Urothelium cell line (cell line): ENCODE results near the gene CELA2B.

Source experiments
- DNase-seq: peaks from one replicate; pipeline ENCODE4 v3.0.0; 2011; ENCODE audit warnings: low spot score, mixed read lengths
- FAIRE-seq: peaks from 2 replicates; lab custom pipeline; 2011; peaks lifted over from hg19 to GRCh38; lab: Jason Lieb, UNC

Gene CELA2B

DNA sequence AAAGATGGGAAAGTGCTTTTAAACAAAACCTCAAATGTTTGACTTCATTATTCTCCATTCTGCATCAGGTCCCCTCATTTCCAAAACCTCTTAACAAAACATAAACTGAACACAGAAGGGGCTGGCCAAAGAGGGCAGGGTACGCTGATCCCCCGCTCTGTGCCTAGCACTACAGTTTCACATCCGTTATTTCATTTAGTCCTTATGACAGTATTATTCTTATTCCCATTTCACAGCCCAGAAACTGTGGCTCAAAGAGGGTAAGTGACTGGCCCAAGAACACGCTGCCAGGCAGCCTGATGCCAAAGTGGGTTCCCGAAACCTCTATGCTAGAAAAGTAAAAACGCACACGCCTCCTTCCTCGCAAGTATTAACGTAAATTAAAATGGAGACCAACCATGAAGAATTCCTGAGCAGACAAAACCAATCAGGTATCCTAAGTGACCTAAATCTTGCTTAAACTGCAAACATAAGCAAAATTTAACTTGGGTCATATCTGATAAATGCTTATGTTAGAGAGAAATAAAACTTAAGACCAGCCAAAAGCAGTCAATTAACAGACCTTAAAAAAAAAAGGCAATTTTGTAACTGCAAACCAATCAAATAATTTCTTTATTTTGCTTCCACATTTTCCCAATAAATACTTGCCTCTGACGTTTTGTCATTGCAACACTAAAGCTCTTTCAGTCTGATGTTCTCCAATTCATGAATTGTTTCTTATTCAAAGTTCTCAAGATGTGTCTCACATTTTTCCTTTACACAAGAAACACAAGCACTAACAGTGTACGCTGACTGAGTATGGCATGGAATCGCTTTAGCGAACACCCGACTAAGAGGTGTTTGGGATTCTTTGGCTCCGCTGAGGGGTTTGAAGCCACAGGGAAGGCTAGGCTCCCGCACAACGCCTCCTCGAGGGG is 47.5 kb downstream of the CELA2B start:
- DNase-seq: no peak
- FAIRE-seq: no peak

DNA sequence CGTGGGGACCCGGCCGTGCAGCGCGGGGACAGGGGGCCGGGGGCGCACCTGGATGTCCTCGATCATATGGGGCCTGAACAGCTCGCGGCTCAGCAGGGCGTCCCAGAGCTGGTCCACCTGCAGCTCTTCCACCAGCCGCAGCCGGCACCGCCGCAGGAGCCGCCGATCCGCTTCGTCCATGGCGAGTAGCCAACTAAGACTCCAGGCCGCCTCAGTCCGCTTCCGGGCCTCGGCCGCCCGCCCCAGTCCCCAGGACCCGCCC is 48.0 kb downstream of the CELA2B start, which contains the start of gene CASP9:
Gene CASP9, minus strand, starts transcription at position 195 of the 262 bp plus-strand sequence. Its CDS starts 15 bp downstream, at position 180.
- DNase-seq: no peak
- no peak for FAIRE-seq

DNA sequence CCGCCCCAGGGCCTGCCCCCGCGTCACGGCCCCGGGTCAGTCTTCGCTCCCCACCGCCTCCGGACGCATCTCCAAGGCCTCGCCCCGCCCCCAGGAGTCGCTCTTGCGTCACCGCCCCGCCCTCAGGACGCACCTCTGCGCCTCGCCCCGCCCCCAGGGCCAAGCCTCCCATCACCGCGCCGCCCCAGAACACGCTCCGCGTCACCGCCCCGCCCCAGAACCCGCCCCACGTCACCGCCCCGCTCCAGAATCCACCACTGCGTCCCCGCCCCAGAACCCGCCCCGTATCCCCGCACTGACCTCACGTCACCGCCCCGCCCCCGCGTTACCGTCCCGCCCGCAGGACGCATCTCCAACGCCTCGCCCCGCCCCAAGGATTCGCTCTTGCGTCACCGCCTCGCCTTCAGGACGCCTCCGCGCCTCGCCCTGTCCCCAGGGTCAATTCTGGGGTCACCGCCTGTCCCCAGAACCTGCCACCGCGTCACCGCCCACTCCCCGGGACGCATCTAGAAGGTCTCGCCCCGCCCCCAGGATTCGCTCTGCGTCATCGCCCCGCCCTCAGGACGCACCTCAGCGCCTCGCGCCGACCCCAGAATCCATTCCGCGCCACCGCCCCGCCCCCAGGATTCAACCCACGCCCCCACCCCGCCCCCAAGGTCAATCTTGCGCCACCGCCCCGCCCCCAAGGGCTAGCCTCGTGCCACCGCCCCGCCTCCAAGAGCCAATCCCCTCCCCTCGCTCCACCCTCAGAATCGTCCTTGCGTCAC is 48.6 kb downstream of the CELA2B start:
- peak; percentile 88 for FAIRE-seq

DNA sequence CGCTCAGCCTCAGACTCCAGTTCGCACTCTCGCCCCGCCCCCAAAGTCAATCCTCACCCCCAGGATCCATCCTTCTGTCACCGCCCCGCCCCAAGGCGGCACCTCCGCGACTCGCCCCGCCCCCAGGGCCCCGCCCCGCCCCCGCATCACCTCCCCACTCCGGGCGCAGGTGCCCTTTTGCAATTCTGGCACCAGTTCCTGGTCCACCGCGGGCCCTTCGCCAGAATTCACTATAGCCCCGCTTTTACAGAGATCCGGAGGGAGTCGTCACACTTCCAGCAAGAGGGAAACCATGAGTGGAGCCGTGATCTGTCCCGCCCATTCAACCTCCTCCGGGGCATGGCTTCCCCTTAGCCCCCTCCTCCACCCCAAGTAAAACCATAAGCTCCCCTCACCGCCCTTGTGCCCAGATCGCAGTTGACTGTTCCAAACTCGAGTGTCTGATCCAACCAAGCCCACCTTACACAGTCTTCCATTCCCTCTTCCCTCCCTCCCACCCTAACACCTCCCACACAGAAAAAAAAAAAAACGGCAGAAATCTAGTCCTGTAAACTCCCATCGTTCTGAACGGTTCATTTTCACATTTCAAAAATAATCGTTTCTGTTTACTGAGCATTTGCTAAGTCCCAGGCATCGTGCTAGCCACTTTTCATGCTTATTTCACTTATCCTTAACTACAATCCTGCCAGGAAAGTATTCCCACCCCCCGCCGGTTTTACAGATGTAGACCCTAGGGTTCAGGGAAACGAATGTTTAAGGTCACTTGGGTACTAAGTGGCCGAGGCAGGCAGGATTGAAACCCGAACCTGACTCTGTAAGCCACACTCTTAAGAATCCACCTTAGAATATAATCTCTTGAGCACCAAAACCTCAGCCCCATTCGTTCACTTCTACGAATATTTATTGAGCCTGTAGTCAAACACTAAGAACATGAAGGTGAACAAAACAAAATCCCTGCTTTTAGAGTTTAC is 49.4 kb downstream of the CELA2B start:
- DNase-seq (no peak), FAIRE-seq (no peak)

More for the DNA sequence above, 48.6 kb downstream of the CELA2B start:
- peak; percentile 96 for DNase-seq

DNA sequence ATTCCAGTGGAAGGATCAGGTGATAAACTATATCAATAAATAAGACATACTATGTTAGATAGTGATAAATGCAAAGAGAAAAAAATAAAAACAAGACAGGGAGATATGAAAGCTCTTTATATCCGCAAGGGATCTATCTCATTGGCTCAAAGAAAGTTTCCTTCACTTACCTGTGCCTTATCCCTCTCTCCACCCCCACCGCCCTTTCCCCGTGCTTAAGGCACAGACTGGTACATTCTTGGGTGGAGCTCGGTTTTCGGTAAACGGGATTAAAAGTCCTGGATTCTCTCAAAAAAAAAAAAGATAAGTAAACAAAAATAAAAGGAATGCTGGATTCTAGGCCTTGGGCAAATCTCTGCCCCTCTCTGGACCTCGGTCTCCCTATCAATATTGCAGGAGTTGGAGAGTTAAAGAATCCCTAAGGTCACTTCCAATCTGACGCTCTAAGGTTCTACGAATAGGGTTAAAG is 50.2 kb downstream of the CELA2B start:
- FAIRE-seq (no peak), DNase-seq (no peak)

DNA sequence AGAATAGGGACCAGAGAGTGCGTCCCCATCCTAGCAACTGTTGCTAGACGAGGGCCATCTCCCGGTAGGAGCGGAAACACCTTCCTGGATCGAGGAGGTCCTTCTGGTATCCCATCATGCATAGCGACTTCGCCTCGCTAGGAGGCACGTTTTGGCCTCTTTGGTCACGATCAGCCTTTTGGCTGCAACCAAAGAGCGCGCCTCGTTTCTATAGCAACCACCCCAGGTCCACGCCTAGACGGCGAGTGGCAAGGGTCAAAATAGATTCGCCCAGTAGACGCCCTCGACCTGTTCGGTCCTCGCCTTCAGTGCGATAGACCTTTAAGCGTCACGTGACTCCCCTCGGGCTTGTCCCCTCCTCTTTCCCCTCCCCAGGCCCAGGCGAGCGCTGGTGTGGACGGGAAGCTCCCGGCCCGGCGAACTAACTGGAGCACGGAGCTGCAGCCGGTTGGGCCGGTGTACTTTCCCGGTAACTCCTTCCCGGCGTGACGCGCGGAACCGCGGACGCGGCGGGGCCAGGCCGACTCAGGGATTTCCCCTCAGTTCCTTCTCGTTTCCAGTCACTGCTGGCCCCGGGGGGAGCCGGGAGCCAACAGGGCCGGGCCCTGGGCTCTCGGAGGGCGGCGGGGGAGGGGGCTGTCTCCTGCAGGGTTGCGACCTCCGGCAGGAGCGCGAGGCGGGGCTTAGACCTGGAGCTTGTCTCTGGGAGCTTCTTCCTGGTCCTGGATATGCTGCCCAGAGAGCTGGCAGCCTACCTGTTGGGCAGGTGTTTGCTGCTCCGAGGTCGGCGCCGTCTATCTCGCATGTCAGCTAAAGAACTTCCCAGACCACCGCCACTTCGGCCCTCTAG is 50.8 kb downstream of the CELA2B start, which contains the start of gene DNAJC16:
Gene DNAJC16, plus strand, starts transcription at position 359 of the 850 bp plus-strand sequence. CDS start 2,258 bp downstream, outside the sequence.
- DNase-seq (peak; percentile 92), FAIRE-seq (peak; percentile 77)

DNA sequence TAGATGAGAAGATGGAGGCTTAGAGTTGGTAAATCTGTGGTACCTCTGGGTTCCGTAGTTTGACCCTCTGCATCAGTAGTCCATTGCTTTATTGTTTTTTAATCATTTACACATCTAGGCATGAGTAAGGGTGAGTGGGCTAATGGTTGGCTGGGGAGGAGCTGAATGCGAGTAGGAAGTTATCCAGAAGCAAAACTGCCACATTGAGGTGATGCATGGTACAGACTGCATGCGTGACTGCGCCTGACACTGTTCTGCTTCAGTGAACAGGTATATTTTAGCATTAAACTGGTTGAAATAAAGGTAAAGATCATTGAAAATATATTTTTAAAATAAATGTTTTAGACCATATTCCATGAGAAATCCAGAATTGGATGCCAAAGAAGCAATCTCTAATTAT is 55.1 kb downstream of the CELA2B start:
- no peak for FAIRE-seq
- DNase-seq: no peak

DNA sequence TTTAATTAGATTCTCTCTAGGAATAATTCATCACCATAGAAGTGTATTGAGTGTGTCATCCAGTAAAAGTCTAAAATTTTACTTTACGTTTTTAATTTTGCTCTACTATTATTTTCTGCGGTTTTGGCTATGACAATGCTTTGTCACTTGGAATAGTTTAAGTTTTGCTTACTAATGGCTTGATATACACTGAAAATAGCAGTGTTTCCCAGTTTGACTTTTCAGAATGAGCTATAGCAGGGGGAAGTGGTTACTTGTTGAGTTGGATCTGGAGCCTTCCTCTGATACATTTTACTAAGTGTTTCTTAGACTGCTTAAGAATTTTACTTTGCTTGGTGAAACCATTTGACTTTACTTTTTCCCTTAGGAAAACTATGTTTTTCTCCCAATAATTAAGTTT is 55.8 kb downstream of the CELA2B start:
- FAIRE-seq: no peak

DNA sequence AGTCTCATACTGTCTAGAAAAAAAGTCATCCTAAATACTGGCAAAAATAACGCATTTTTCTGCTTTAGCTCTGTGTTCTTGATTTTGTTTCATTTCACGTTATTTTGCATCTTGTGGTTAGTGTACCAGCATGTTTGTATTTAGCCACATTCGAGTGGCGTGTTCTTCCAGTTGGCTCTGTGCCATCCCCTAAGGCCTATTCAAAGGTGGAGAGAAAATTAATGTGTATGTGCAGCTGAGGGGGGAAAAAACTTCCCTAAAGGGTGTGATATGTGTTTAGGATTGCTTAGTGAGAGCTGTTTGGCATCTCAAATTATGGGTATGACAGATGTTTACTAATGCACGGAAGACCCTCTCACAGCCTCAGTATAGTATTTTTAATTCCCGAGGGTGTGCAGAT is 62.9 kb downstream of the CELA2B start:
- DNase-seq: no peak
- FAIRE-seq: no peak

More for the DNA sequence above, 55.8 kb downstream of the CELA2B start:
- no peak for DNase-seq

DNA sequence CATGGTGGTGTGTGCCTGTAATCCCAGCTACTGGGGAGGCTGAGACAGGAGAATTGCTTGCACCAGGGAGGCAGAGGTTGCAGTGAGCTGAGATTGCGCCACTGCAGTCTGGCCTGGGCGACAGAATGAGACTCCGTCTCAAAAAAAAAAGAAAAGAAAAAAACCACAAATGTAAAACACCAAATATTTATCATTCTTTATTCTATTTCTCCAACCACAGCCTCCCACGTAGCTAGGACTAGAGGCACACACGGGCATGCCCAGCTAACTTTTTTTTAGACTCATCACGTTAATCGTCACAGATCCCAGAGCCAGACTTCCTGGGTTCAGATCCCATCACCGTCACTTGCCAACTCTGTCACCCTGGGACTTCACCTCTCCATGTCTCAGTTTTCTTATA is 64.3 kb downstream of the CELA2B start:
- FAIRE-seq: no peak
- DNase-seq: no peak
